ENCODE results near the gene USP47. TPM values are rescaled to one million over a fixed set of nuclear protein-coding genes. Genes with fewer than 3 reads are reported as not detected.

USP47 gene
- total RNA-seq, 1 donor from 2014 or later: 142 TPM

DNA sequence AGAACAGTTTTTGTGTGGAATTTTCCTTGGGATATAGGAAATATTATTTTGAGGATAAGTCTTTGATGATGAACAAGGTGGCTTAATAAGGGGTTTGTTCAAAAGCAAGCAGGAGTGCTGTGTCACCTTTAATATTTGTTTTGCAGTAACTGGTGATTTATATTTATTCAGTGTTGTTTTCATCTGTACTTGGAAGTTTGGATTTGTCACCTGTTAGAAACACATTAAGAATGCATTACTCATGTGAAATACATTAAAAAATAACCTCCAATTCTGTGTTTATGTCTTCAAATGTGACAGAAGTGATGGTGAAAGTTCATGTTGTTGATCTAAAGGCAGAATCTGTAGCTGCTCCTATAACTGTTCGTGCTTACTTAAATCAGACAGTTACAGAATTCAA lies 96.2 kb downstream of the USP47 start:
- DNase-seq (ENCODE audit: low spot score): no peak

DNA sequence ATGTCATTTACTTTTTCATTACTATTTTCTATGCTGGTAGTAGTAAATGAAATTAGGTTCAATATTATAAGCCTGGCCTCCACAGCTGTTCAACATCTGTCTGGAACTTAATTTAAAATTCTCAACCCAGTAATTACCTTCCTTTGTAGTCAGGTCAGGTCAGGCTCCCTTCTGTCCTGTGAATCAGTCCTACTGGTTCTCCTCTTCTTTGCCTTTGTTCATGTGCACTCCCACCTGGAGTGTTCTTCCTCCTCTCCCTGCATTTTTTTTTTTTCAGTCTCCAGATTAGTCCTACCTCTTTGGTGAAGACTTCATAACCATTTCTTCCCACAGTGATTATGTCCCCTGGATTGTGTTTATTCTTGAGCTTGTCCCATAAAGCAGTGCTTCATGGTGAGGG lies 98.8 kb downstream of the USP47 start:
- no peak for DNase-seq (ENCODE audit: low spot score)

DNA sequence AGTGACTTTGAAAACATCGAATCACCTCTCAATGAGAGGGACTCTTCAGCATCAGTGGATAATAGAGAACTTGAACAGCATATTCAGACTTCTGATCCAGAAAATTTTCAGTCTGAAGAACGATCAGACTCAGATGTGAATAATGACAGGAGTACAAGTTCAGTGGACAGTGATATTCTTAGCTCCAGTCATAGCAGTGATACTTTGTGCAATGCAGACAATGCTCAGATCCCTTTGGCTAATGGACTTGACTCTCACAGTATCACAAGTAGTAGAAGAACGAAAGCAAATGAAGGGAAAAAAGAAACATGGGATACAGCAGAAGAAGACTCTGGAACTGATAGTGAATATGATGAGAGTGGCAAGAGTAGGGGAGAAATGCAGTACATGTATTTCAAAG lies 100.9 kb downstream of the USP47 start:
- no peak for DNase-seq (ENCODE audit: low spot score)

DNA sequence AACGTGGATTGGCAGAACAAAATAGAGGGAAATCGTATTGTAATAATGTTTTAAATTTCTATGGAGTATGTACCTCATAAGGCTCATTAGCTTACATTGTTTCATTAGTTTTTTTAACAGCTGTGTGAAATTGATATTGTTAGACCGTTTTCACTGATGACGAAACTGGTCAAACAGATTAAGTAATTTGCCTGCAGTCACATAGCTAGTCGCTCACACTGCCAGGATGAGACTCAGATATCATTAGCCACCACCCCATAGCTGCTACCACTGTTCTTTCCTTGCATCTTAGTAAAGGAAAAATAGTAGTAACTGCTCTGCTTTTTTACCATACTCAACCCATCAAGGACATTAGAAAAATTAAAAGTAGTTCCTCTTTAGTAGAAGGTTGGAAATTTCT lies 102.7 kb downstream of the USP47 start:
- DNase-seq (ENCODE audit: low spot score): no peak

DNA sequence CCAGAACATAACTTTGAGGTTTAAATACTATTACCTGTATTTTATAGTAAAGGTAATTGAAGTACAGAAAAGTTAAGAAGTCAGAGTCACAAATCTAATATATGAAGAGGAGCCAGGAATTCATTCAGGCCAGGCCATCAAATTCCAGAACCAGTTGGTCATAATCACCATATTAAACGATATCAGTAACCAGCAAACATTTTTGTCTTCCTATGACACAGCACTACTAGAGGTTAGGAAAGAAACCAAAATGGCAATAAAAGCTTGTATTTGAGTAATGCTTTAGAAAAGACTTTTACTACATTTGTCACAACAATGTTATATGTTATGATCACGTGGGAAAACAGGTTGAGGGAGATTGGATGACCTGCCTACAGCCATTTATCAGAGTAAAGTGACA lies 104.4 kb downstream of the USP47 start:
- DNase-seq (ENCODE audit: low spot score): no peak

- no peak for DNase-seq (ENCODE audit: low spot score)
Observed at GRCh38 chr11:11946878-11947277, 105.1 kb downstream of the USP47 start.

- DNase-seq (ENCODE audit: low spot score): no peak
Observed at GRCh38 chr11:11947825-11948224, 106.1 kb downstream of the USP47 start.

DNA sequence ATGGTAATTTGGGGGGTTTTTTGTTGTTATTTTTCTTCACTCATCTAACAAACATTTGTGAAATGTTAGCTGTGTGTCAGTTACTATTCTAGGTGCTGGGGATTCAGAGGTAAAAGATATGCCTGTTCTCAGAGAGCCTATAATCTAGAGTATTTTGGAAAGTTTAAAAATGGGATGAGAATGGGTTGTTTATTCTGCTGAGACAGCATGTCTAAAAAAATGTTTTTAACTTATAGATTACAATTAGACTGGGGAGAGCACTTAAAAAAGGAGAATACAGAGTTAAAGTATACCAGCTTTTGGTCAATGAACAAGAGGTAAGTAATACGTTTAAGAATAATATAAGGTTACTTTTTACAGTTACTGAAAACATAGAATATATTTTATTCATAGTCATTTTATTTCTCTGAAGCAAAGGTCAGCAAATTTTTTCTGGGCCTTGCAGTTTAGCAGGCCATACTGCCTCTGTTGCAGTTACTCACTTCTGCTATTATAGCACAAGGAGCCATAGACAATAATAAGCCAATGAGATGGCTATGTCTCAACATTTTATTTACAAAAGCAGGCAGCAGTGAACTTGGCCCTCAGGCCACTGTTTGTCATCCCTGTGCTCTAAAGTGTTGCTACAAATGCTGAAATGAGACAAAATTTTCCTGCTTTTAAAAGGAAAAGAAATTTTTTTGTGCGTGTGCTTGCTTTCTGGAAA lies 106.6 kb downstream of the USP47 start:
- DNase-seq (ENCODE audit: low spot score): no peak

DNA sequence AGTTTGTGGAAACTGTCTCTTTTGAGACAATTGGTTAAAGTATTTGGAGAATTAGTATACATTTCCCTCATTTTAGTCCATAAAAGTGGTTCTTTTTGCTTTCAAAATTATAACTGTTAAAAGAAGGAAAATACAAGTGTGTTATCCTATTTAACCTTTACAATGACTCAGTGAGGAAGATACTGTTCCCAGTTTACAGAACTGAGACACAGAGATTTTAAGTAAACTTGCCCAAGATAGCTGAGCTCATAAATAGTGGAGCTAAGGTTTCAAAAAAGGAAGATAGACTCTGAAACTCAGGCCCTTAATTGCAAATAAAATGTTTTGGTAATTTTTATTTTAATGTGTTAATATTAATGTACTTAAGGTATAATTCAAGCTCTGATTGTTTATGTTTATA lies 107.7 kb downstream of the USP47 start:
- DNase-seq (ENCODE audit: low spot score): no peak

DNA sequence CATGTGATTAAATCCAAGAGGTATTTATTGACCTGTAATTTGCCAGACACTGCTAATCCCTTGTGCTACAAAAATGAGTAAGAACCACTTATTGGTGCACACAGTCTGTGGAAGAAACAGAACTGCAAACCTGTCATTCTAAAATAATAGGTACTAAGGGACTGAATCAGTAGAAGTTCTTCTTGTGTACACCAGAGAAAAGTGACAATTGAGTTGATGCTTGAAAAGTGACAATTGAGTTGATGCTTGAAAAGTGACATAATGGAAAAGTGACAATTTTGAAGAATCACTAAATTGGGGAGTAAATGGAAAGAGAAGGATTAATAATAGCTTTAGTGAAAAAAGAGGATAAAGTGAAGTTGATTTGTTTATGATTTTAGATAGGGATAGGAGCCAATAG lies 110.3 kb downstream of the USP47 start:
- no peak for DNase-seq (ENCODE audit: low spot score)

- DNase-seq (ENCODE audit: low spot score): no peak
Observed at GRCh38 chr11:11956006-11956405, 114.2 kb downstream of the USP47 start.

DNA sequence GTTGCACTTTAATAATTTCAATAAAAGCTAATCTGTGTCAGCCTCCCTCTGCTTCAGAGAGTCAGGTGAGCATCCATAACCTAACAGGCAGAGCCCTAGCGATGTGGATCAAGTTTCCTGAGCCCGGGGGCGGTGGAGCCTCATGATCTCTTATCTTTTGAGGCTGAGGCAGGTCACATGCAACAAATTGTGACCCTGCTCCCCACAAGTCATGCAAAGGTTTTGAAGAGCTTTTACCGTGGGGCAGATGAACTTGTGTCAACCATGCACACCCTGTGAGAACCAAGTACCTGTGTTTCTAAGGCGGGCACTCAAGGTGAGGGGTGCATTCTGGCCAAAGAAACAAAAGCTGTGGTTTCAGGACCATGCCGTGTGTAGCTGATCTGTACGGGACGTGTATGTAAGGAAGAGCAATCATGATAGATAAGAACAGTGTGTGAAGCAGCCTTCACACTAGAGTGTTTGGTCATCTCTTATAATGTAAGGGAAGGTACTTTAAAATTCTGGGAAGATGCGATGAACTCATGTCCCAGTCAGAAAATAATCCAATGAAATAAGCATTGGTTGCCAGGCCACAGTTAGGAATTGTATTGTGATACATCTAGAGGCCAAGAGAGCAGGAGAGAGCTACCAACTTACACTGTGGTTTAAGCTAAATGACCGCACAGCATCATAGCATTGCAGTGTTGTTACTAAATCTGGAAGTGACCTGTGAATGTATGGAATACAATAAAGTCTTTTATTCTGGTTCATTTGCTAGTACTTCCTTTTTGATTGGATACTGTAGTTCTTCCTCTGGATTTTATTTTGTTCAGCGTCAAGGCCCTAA lies 116.8 kb downstream of the USP47 start:
- DNase-seq (ENCODE audit: low spot score): no peak

DNA sequence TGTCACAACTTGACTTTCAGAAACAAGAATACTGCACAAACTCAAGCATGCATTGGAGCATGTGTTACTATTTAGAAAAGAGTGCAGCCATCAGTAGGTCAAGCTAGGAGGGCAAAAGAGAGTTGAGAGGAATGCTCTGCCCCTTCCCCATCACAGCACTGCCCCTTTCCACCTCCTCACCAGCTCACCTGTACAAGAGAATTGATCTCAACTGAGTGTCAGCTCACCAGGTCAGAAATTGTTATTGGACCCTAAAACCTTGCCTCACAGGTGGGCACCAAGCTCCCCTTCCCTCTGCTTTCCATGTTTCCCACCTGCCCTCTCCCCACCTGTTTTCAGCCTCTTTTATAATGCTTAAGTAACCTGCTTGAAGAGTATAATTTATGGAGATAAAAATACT lies 117.8 kb downstream of the USP47 start:
- DNase-seq (ENCODE audit: low spot score): no peak

DNA sequence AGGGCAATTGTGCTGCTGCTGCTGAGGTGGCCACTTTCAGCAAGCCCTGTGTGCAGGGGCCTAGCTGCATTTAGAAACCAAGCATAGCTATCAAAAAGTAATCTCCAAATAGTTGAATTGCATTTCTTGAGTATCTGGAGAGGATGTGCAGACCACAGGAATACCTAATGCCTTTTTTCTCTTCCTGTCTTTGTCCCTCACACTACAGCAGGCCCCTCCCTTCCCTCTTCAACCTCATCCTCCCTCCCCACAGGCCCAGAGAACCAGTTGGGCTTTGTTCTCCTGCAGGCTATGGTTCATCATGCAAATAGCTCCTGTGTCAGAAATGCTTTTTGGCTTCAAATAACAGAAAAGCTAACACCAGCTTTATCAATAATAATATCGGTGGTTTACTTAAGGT lies 118.9 kb downstream of the USP47 start:
- DNase-seq (ENCODE audit: low spot score): no peak

DNA sequence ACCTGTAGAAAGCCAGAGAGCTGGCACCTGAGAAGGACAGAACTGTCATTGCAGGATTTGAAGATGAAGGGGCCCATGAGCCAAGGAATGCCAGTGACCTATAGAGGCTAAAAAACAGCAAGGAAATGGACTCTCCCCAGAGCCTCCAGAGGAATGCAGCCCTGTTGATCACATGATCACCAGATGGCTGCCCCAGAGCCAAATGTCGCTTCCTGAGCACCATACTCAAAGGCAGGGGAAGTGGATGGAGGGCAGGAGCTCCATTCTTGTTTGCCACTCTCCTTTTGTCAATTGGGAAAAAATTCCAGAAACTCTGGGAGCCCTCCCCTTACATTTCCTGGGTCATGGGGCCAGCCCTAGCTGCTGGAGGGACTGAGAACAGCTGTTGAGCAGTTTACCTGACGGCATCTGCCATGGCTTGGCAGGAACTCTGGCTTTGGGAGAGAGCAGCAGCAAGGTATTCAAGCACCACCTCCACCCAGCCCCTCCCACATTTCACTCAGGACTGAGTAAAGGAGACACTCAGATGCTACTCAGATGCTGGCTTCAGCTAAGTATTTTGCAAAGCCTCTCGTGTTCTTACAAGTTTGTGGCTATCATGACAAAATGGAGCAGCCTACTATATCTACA lies 119.7 kb downstream of the USP47 start:
- no peak for DNase-seq (ENCODE audit: low spot score)

DNA sequence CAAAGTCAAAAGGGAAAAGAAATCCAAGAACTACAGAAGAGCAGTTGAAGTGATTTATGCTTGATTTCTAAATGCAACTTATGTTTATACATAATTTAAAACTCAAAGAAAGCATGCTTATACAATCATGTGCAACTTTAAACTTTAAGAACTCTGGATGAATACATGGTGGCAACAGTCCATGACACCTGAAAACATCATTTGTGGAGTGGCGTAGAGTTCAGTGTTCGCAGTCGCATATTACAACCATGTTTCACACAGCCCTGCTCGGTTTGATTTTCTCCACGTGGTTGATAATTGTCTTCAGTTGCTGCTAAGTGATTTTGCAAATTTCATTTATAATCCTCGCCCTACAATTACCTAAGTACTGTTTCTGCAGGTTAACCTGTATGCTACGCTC lies 121.3 kb downstream of the USP47 start:
- no peak for DNase-seq (ENCODE audit: low spot score)

GRCh38 chr11:11963842-11964773 lies 122.3 kb downstream of the USP47 start:
- no peak for DNase-seq (ENCODE audit: low spot score)

DNA sequence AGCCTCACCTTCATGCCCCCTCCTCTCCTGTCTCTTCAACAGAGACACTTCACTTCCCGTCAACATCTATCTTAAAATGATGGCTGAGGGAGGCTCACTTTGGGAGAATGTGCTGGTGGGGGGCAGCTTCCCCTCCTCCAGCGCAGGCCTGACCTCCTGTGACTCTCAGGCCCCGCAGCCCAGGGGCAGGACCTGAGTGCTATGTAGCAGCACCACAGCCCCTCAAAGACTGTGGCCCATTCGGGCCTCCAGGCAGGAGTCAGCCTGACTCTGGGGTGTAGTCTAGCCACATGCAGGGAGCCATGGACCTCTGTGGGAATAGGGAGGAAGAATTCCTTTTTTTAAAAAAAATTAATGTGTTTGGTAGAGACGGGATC lies 123.0 kb downstream of the USP47 start:
- DNase-seq (ENCODE audit: low spot score): no peak

- DNase-seq (ENCODE audit: low spot score): no peak
Observed at GRCh38 chr11:11965192-11965591, 123.4 kb downstream of the USP47 start.

DNA sequence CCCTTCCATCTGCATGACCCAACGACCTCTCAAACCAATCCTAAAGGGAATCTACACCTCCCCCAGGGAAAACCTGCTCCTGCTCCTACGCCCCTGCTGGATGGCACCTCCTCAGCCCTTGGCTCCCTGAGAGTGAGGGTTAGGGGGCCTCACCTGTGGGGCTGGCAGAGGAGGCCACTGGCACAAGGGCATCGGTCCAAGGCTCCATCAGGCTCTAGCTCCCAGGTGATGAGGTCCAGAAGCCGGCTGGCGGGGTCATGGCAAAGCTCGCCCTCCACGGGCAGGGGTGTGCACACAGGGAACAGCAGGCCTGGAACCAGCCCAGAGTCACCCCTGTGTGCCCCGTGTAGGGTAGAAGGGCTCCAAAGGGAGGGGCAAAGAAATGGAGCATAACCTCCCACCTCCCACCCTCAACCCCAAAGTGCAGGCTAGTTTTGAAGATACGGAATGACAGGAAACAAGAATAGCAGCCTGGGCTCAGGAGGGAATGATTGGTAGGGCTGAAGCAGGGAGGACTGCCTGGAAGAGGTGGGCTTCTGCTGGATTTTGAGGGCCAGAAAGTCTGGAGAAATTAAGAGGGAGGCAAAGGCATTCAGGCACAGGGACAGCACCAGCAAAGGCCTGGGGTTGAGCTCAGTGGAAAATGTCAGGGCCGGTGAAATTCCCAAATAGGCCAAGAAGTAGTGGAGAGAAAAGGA lies 124.0 kb downstream of the USP47 start:
- DNase-seq (ENCODE audit: low spot score): no peak

- DNase-seq (ENCODE audit: low spot score): no peak
Observed at GRCh38 chr11:11966354-11966741, 124.6 kb downstream of the USP47 start.
